NCI-H1092 treated with DMSO at 0.1 percent for 48 hours (cell line): ENCODE measurements around the gene EID1.
"Not testable (repeated sequence)": the region's sequence is repeated elsewhere in the genome, so short reads cannot be mapped to it uniquely, and the experiment has no call there.

Source experiments
- DNase-seq: peaks from one replicate; lab custom pipeline; 2025; lab: John Stamatoyannopoulos, UW

The EID1 gene

GRCh38 chr15:48869966-48870365, 8.0 kb upstream of the EID1 start:
- DNase-seq: no peak

DNA sequence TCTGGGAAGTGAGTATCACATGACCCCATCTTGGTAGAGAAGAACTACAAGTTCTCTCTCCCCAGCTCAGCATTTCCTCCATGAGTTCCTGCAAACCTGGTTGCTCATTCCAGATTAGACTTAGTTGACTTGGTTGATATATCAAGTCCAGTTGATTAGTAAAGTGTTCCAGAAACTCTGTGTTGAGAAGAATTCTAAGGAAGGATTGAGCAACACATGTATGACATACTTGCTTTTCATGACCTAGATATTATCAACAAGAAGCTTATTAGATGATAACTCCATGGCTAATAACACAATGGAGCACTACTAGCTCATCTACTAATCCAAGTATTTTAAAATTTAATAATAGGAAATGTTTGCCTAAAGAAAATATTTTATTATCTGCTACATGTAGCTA, 6.4 kb upstream of the EID1 start:
- no peak for DNase-seq

- DNase-seq: no peak
These were observed 5.3 kb upstream of the EID1 start for GRCh38 chr15:48872632-48873031.

DNA sequence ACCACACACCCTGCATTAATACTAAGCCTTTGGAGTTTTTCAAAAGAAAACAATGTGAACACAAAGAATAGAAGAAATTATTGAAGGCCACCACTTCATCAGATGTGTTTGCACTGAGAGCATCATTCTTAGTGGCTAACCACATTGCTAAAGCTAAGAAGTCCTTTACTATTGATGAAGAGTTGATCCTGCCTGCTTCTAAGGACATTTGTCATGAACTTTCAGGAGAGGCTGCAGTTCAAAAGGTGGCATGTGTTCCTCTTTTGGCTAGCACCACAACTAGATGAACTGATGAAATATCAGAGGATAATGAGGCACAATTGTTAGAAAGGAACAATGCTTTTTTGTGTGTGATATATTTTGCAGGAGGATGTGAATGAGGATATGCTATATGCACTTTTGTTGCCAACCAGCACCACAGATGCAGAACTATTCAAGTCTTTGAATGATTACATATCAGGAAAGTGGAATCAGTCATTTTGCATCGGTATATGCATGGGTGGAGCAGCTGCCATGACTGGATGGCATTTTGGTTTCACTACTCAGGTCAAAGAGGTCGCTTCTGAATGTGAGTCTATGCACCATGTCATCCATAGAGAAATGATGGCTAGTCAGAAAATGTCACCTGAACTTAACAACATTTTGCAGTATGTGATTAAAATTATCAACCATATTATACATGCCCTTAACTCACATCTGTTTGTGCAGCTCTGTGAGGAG, 2.5 kb upstream of the EID1 start:
- no peak for DNase-seq

DNA sequence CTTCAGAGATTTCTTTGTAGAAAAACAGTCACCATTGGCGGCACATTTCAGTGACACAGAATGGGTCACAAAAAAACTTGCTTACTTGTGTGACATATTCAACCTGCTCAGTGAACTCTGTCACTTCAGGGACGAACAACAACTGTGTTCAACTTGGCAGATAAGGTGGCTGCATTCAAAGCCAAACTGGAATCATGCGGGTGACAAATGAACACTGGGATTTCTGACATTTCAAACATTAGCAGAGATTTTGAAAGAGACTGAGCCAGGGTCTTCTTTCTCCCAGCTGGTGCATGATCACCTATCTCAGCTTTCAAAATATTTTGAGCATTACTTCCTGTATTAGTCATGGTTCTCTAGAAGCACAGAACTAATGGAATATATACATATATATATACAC, 1.9 kb upstream of the EID1 start:
- no peak for DNase-seq

GRCh38 chr15:48880070-48880634, 2.2 kb downstream of the EID1 start:
- no peak for DNase-seq

DNA sequence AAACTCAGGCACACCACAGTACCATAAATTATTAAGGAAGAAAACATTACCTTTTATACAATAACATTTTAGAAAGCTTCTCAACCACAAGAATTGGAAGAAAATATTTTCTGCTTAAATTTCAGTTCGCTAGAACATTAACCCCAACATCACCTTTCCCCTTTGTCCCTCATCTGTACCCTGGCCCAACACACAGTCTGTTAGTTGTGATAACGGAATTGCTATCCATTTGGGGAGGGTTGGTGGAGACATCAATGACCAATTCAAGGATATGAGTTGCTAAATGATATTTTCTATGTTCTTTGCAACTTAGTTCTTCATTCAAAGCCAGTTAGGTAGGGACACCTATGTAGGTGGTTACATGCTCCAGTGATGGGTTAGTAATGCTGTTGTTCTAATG, 5.8 kb downstream of the EID1 start:
- DNase-seq: no peak

DNA sequence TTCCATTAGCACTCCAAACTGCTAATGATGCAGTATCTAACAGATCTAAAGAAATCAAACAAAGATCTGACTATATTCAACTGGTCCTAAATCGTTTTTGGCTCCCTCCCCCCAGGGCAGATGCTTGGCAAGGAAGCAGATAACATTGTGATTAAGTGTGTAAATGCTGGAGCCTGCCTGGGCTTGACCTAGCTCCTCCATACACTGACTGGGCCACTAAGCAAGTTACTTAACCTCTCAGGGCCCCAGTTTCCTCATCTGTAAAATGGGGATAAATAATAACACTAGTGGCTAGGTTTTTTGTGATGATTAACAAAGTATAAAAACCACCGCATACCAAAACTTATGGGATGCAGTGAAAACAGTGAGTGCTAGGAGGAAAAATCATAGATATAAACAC, 9.2 kb downstream of the EID1 start:
- no peak for DNase-seq

DNA sequence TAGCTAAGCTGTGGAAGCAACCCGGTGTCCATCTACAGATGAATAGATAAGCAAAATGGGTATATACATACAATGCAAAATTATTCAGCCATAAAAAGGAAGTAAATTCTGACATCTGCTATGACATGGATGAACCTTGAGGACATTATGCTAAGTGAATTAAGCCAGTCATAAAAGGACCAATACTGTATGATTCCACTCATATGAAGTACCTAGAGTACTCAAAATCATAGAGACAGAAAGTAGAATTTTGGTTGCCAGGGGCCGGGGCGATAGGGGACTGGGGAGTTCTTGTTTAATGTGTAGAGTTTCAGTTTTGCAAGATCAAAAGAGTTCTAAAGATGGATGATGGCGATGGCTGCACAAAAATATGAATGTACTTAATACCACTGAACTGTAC, 10.3 kb downstream of the EID1 start:
- no peak for DNase-seq

GRCh38 chr15:48888836-48889235, 10.9 kb downstream of the EID1 start:
- DNase-seq: no peak

DNA sequence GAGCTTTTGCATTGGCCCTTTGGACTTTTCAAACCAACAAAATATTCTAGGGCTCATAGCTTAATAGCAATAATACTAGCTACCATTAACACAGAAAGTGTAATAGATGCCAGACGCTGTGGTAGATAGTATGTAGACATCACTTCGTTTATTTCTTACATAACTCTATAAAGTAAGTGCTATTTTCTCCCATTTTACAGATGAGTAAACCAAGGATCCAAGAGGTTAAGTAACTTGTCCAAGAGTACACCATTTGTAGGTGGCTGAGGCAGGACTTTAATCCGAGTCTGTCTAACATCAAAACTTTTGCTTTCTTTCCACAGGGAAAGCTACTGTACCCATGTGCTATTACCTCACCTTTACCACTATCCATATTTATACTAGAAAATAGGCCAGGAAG, 12.0 kb downstream of the EID1 start:
- DNase-seq: no peak

DNA sequence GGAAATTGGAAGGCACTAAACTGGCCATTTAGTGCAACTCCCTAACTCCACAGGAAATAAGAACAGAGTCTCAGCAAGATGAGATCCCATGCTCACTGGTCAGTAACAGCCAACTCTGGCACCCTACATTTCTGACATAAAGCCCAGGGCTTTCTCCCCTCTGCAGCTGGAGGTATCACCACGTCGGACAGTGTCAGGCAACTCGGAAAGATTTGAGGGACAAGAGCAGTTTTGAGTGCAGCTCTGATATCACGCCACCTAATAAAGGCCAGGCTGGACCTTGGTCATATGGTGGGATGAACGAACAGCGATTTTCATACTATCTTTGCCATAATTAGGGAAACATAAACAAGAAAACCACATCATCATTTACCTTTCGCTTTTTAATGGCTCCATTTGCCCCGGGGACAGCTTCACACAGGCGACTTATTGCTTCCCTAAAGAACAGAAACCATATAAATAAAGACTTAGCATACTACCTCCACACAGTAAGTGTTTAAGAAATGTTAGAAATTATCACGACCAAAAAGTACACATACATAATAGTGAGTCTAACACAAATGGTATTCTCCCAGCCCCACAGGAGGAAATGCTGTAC, 12.5 kb downstream of the EID1 start:
- DNase-seq: no peak

- no peak for DNase-seq
These were observed 13.4 kb downstream of the EID1 start for GRCh38 chr15:48891232-48891765.

GRCh38 chr15:48893311-48893710, 15.4 kb downstream of the EID1 start:
- no peak for DNase-seq

DNA sequence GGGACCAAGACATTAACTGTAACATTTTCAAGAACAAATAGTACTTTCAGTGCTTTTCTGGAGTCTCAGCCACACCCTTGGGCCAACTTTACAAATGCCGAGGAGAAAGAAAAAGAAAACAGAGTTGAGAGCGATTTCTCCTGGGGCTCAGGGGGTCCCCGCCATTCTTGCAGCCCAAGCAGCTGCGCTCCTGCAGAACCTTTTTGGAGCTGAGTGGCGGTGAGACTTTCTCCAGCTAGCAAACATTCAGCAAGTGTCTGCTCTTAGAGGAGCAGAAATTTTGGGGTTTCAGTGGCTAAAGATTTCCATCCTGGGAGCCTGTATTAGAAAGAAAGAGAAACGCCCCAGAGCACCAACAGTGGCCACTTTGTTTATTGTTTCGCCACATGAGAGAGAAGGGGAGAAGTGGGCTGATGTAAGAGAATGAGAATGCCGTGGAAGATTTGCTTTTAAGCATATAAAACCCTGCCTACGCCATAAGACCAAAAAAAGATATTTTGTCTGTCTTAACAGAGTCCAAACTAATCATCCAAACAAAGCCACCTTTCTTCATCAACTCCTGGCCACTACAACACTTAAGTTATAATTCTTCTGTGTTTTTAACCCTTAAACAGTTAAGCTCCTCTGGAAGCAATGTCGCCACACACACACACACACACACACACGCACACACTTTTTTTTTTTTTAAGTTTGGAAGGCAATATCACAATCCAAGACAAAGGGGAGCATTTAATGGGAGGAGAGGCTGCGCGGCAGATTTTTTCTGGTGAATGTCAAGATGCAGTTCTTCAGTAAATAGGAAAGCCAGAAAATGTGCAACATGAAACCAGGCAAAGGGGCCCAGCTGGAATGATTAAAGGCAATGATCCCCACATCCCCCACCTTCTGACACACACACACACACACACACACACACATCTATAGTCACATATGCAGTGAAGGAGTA, 19.2 kb downstream of the EID1 start:
- no peak for DNase-seq

- no peak for DNase-seq
These were observed 20.1 kb downstream of the EID1 start for GRCh38 chr15:48898032-48898431.

DNA sequence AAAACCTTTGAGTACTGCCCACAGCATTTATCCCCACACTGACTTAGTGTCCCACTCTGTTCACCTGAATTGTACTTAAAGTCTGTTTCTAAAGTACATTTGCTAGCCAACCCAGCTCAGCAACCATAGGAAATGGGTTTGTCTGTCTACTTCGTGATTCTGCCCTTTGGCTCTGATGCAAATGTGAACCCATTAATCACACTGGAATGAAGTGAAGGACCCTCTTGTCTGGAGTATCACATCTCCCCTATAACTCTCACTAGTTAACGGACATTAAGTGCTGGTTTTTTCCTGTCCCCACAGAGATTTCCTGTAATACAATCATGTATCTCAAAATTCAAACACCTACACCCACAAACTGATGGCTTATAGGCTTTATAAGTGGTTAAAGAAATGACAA, 20.5 kb downstream of the EID1 start:
- DNase-seq: no peak

- no peak for DNase-seq
These were observed 21.9 kb downstream of the EID1 start for GRCh38 chr15:48899793-48900192.

DNA sequence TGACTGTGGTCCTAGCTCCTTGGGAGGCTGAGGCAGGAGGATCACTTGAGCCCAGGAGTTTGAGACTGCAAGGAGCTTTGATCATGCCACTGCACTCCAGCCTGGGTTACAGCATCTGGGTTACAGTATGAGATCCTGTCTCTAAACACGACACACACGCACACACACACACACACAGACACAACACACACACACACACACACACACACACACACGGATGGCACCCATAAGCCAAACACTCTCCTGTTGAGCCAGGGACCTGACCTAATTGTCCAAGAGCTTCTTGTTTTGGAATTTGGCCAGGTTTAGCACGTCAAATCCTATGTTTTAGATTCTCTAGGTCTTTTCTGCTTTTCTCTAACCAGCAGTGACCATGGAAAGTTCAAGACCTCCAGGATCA, 26.8 kb downstream of the EID1 start:
- DNase-seq: no peak

DNA sequence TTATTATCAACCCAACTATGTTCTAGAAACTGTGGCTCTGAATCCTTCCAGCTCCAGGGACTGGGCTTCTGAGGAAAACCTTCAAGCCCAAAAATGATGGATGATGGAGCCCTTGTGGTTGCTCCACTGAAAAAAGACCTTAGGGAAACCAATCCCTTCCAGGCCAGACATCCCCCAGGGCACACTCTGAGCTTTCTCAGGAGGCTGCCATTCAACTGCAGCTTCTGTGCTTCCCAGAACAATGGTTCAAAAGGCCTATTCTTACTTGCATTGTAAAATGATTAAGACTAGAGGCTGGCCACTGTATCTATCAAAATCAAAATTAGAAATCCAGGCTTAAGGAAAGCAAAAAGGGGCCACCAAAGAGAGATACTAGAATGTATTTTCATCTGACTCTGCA, 27.3 kb downstream of the EID1 start:
- no peak for DNase-seq

- no peak for DNase-seq
These were observed 27.9 kb downstream of the EID1 start for GRCh38 chr15:48905847-48906246.

DNA sequence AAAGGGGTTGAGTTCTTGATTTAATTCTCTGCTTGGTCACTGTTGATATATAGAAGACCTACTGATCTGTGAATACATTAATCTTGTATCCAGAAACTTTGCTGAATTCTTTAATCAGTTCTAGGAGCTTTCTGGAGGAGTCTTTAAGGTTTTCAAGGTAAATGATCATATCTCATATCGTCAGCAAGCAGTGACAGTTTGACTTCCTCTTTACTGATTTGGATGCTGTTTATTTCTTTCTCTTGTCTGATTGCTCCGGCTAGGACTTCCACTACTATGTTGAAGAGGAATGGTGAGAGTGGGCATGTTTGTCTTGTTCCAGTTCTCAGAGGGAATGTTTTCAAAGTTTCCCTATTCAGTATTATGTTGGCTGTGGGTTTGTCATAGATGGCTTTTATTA, 31.4 kb downstream of the EID1 start:
- not testable (repeated sequence) for DNase-seq
